ENCODE measurements around the gene IL1A. TPM values are rescaled to one million over a fixed set of nuclear protein-coding genes. Genes with fewer than 3 reads are reported as not detected.

The IL1A gene
- polyA plus RNA-seq, 1 of the 3 experiments (the other 2 are of a cell fraction) = not detected

GRCh38 chr2:112828251-112828691 is 44.0 kb upstream of the IL1A start:
- DNase-seq = no peak
- Histone ChIP-seq H3K9me2 (no peaks in the 10 kb centered on the region), H3K4me2 (no peak overlapping the region), H3K9me3 (no peaks in the 10 kb centered on the region), H3K36me3 (replicated peaks in 1 of 2; ENCODE audit: control insufficient read depth in 1 of 2, insufficient read depth in 2 of 2, low read length in 1 of 2) (no peaks in the 10 kb centered on the region), H3F3A (replicated peaks; ENCODE audit: insufficient read depth) (no peaks in the 10 kb centered on the region), H3K4me1 (ENCODE audit: control insufficient read depth in 1 of 2, insufficient read depth in 2 of 2, low read depth in 1 of 2, low read length in 1 of 2) (no peaks in the 10 kb centered on the region; a peak in 1 of 4 replicates), H3K27ac (ENCODE audit: low read depth in 2 of 2, low read length in 1 of 2) (no peak overlapping the region), H3K4me3 (ENCODE audit: low read depth in 2 of 2, low read length in 1 of 2) (no peak overlapping the region), H3K9ac (no peak overlapping the region), H2AFZ (ENCODE audit: low read depth) (no peak overlapping the region), H3K27me3 (ENCODE audit: insufficient read depth) (no peaks in the 10 kb centered on the region), H3K79me2 (ENCODE audit: insufficient read depth) (no peaks in the 10 kb centered on the region), H4K20me1 (ENCODE audit: insufficient read depth) (no peaks in the 10 kb centered on the region)
- TF ChIP-seq IRF3 (IDR thresholded peaks at IDR 0.05; ENCODE audit: low read depth, low read length) (no peak), SIN3A (IDR thresholded peaks at IDR 0.05; ENCODE audit: borderline replicate concordance, low read depth, low read length) (no peak), EZH2phosphoT487 (IDR thresholded peaks at IDR 0.05; ENCODE audit: borderline replicate concordance, low read depth) (no peak), MXI1 (IDR thresholded peaks at IDR 0.05; ENCODE audit: low read depth, low read length) (no peak), REST (IDR thresholded peaks at IDR 0.05; ENCODE audit: low read depth, low read length) (no peak), EP300 (IDR thresholded peaks at IDR 0.05; ENCODE audit: borderline replicate concordance in 1 of 2, low read depth in 1 of 2, low read length in 1 of 2) (no peak), FOXJ3 (CRISPR knock-in tag; IDR thresholded peaks at IDR 0.05) (no peak), TAF1 (IDR thresholded peaks at IDR 0.05; ENCODE audit: borderline replicate concordance, low read depth, low read length) (no peak), FOSL2 (IDR thresholded peaks at IDR 0.05; ENCODE audit: borderline replicate concordance, low read depth) (no peak), MAX (IDR thresholded peaks at IDR 0.05; ENCODE audit: low read depth) (no peak), MEF2A (IDR thresholded peaks at IDR 0.05; ENCODE audit: borderline replicate concordance, low read depth) (no peak), GABPA (IDR thresholded peaks at IDR 0.05; ENCODE audit: low read depth) (no peak), RAD21 (IDR thresholded peaks at IDR 0.05; ENCODE audit: low read length) (no peak)
- 56% methylated on average over 3 of the region's 3 CpGs for WGBS (ENCODE audit: low lambda C conversion rate)
- ChIA-PET CTCF (interaction anchor here (0.7 kb wide), 1 partner anchor 10 kb away, joined by 3 read pairs; no protein-coding TSS in a partner anchor), POLR2A (no interaction called here)
